ENCODE data around the gene TESK2.

DNA sequence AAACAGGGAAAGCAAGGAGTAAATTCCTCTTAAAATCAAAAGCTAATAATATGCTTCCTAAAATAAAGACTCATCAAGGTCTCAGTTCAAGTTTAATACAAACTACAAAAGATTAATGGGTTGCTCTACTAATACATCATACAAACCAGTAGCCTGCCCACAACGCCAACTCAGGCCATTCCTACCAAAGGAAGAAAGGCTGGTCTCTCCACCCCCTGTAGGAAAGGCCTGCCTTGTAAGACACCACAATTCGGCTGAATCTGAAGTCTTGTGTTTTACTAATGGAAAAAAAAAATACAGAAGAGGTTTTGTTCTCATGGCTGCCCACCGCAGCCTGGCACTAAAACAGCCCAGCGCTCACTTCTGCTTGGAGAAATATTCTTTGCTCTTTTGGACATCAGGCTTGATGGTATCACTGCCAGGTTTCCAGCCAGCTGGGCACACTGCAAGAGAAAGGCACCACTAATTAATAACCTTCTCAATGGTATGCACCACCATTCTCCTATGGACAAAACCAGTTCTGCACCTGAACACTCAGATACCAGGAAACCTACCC, 20.1 kb upstream of the TESK2 start:
- TF ChIP-seq TAF1 (IDR thresholded peaks at IDR 0.05; ENCODE audit: low read depth, low read length) (no peak), MAFK (IDR thresholded peaks at IDR 0.05; ENCODE audit: low read depth, low read length) (no peak), POLR2AphosphoS5 (IDR thresholded peaks at IDR 0.05; ENCODE audit: low read depth, low read length) (no peak)
